Fibroblast of pulmonary artery (primary cell): ENCODE data around the gene ZBTB33.

Source experiments
- DNase-seq: peaks from one replicate; pipeline ENCODE4 v3.0.0-alpha.2; 2010; ENCODE audit warnings: low read depth
- H3K4me3 ChIP-seq: replicated peaks from 2 replicates; pipeline ENCODE4 v1.5.1; 2011; ENCODE audit warnings: low read depth, mild to moderate bottlenecking, control low read depth, low read length, moderate library complexity
- CTCF ChIP-seq: IDR thresholded peaks from 2 replicates; pipeline ENCODE4 v1.5.1; 2011; ENCODE audit warnings: mild to moderate bottlenecking, control low read depth, low read length, inconsistent platforms; ENCODE audit errors: missing control alignments

The ZBTB33 gene

GRCh38 chrX:120290107-120290506 lies 39.5 kb downstream of the ZBTB33 start:
- no peak overlapping the region for H3K4me3 ChIP-seq
- DNase-seq, result no peak
- no peak for TF ChIP-seq CTCF

DNA sequence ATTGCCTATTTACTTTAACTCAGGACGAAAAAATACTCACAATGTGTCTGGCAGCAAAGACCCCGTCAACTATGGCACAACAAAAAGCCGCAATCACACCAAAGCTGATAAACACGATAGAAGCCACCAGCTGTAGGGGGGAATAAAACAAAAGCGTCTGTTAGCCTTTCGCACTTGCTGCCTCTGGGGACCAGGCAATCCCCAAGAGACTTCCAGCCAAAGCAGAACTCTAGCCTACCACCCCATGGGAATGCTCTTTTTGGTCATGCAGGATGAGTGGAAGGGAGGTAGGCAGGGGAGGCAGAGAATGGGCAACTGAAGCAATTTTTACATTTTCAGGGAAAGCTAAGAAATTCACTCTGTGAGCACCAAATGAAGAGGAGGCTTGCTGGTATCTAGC lies 40.6 kb downstream of the ZBTB33 start:
- TF ChIP-seq CTCF, result no peak
- no peak for DNase-seq
- H3K4me3 ChIP-seq, result no peak overlapping the region

DNA sequence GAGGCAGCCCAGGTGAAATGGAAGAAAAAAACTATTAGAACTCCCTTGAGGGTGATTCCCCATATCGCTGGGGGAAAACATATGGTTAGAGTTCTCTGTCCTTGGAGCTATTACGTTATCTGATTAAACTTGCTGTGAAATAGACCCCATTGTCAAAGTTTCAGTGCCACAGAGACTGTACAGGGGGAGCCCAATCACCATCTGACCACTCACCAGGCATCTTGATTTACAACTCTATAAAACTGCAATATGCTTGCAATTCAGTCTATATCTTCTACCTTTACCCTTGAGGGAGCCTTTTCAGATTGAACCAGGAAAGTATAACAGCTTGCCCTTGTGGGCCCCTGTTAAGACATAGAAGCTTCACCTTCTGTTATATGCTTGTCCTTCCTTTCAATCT lies 42.4 kb downstream of the ZBTB33 start:
- H3K4me3 ChIP-seq, result no peak overlapping the region
- no peak for TF ChIP-seq CTCF
- DNase-seq, result no peak

- TF ChIP-seq CTCF, result no peak
- no peak for DNase-seq
- no peak overlapping the region for H3K4me3 ChIP-seq
These were observed 44.0 kb downstream of the ZBTB33 start for GRCh38 chrX:120294651-120295050.

DNA sequence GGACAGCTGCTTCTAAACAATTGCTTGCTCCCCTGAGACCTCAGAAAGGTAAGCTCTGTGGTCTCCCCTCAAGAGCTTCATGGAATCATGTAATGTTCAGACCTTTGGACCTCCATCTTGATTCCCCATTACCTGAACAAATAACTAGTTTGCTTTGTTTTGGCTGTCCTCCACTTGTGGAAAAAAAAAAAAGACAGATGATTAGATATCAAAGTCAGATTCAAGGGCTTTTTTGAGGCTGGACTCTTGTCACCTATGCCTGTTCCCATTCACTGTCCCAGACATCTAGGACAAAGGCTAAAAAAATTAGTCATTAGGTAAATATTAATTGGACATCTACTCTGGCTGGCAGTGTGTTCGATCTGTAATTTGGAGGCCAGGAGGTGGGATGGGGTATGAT lies 47.3 kb downstream of the ZBTB33 start:
- DNase-seq, result no peak
- TF ChIP-seq CTCF, result no peak
- H3K4me3 ChIP-seq, result no peak overlapping the region

- no peak overlapping the region for H3K4me3 ChIP-seq
- no peak for DNase-seq
- no peak for TF ChIP-seq CTCF
These were observed 49.3 kb downstream of the ZBTB33 start for GRCh38 chrX:120299928-120300327.

GRCh38 chrX:120301497-120301896 lies 50.9 kb downstream of the ZBTB33 start:
- no peak for TF ChIP-seq CTCF
- H3K4me3 ChIP-seq, result no peak overlapping the region
- DNase-seq, result no peak
